Natural killer cell (primary cell): Measurements from ENCODE around the gene FAF1. TPM values are rescaled to one million over a fixed set of nuclear protein-coding genes. Genes with fewer than 3 reads are reported as not detected.

ENCODE experiments used
- ATAC-seq, 3 donors: fragments of 150-1000 bp in 2 of 3; fragments of 200-7000 bp in 1 of 3; cut with Tn5 transposase; 1 replicate in 1 of 3; 2 replicates in 2 of 3; pipeline ENCODE4 v1.10.0; 2021; ENCODE audit warnings: mild to moderate bottlenecking in 2 of 3, moderate library complexity in 2 of 3
- DNase-seq, 2 donors: peaks; one replicate each; pipeline versions ENCODE4 v3.0.0 to v3.0.0-alpha.2; 2013 to 2021; ENCODE audit warnings: mixed read lengths in 1 of 2
- H3K27ac ChIP-seq: one replicate; pipeline ENCODE4 v1.5.1; 2013; ENCODE audit warnings: mild to moderate bottlenecking, low read length
- H3K27me3 ChIP-seq: one replicate; pipeline ENCODE4 v1.6.1; 2013; ENCODE audit warnings: low read length; ENCODE audit not compliant: control insufficient read depth, insufficient read depth
- H3K36me3 ChIP-seq: one replicate; pipeline ENCODE4 v1.6.1; 2013; ENCODE audit warnings: low read length; ENCODE audit not compliant: control insufficient read depth, insufficient read depth
- H3K4me1 ChIP-seq: one replicate; pipeline ENCODE4 v1.6.1; 2013; ENCODE audit warnings: low read length; ENCODE audit not compliant: control insufficient read depth, insufficient read depth
- H3K4me3 ChIP-seq: one replicate; pipeline ENCODE4 v1.5.1; 2013; ENCODE audit warnings: low read length
- H3K9me3 ChIP-seq: one replicate; pipeline ENCODE4 v1.6.1; 2013; ENCODE audit warnings: low read length; ENCODE audit not compliant: control insufficient read depth, insufficient read depth
- H3K27ac Mint-ChIP-seq, 2 donors: one replicate each; pipeline ENCODE4 v1.8.0; 2022; ENCODE audit warnings: mild to moderate bottlenecking in 2 of 2, mixed read lengths in 2 of 2, moderate library complexity in 1 of 2
- H3K27me3 Mint-ChIP-seq, 2 donors: one replicate each; pipeline ENCODE4 v1.8.0; 2022; ENCODE audit warnings: low read depth in 2 of 2, mixed read lengths in 2 of 2
- H3K36me3 Mint-ChIP-seq: one replicate; pipeline ENCODE4 v1.8.0; 2022; ENCODE audit warnings: mixed read lengths
- H3K4me1 Mint-ChIP-seq, 2 donors: one replicate each; pipeline ENCODE4 v1.8.0; 2022; ENCODE audit warnings: mixed read lengths in 2 of 2
- H3K4me3 Mint-ChIP-seq: one replicate; pipeline ENCODE4 v1.8.0; 2022; ENCODE audit warnings: mild to moderate bottlenecking, moderate library complexity, mixed read lengths
- H3K9me3 Mint-ChIP-seq, 2 donors: one replicate each; pipeline ENCODE4 v1.8.0; 2022; ENCODE audit warnings: mixed read lengths in 2 of 2
- CTCF ChIP-seq: fragments of 200-600 bp; IDR thresholded peaks from one replicate; pipeline ENCODE4 v1.8.0; 2022; ENCODE audit warnings: antibody characterized with exemption
- WGBS: methylation state at CpG from one replicate; pipeline ENCODE4 v1.1.7; 2013; ENCODE audit warnings: missing lambda C conversion rate; ENCODE audit not compliant: insufficient coverage; 5-methylcytosine and 5-hydroxymethylcytosine counted together
- intact Hi-C: fragments of 100-400 bp; cut with micrococcal nuclease; formaldehyde crosslinking; loops from one replicate; pipeline ENCODE4 v1.14.2; 2022
- total RNA-seq, 4 donors: library from RNA; stranded (reverse); fragments of 120-200 nt in 1 of 4; gene quantifications; one replicate each; pipeline versions ENCODE4 v1.2.3 to v1.2.4, GENCODE V29; 2013 to 2022

The FAF1 gene
- total RNA-seq, 3 donors from 2014 or later (not counting 1 experiment from before 2014, with no cell fraction given): 56.8 to 59.7 (median 57.2) TPM

- no CpG with 5 or more reads among the region's 2 CpGs for WGBS
- peaks cover 3% of the 10 kb centered on the region for H3K36me3 Mint-ChIP-seq
These were observed 366.6 kb downstream of the FAF1 start for GRCh38 chr1:50593515-50593914.

GRCh38 chr1:50591598-50591997 lies 368.5 kb downstream of the FAF1 start:
- Histone ChIP-seq H3K4me1 (no peaks in the 10 kb centered on the region), H3K9me3 (no peaks in the 10 kb centered on the region), H3K27ac (no peak overlapping the region), H3K36me3 (peaks cover 6% of the 10 kb centered on the region), H3K27me3 (no peaks in the 10 kb centered on the region), H3K4me3 (no peak overlapping the region)
- WGBS: 100% methylated on average over 4 of the region's 4 CpGs
- TF ChIP-seq CTCF: no peak
- H3K27ac Mint-ChIP-seq: no peak overlapping the region
- H3K4me3 Mint-ChIP-seq: no peak overlapping the region
- DNase-seq (no peak), ATAC-seq (no peak)
- peaks cover 11% of the 10 kb centered on the region for H3K36me3 Mint-ChIP-seq
- no peaks in the 10 kb centered on the region for H3K27me3 Mint-ChIP-seq
- no peaks in the 10 kb centered on the region for H3K9me3 Mint-ChIP-seq
- intact Hi-C loops: no loop called here
- H3K4me1 Mint-ChIP-seq: peaks cover 4 to 14% of the 10 kb centered on the region in 2 donors

More at GRCh38 chr1:50593515-50593914, 366.6 kb downstream of the FAF1 start:
- no peaks in the 10 kb centered on the region for H3K27me3 ChIP-seq
- no peaks in the 10 kb centered on the region for H3K4me1 ChIP-seq
- no peak overlapping the region for H3K27ac ChIP-seq
- intact Hi-C loops: no loop called here
- H3K36me3 ChIP-seq: peaks cover 2% of the 10 kb centered on the region
- no peak for TF ChIP-seq CTCF
- Mint-ChIP-seq H3K27ac (no peak overlapping the region), H3K4me1 (peaks cover 4 to 9% of the 10 kb centered on the region in 2 donors), H3K9me3 (no peaks in the 10 kb centered on the region), H3K27me3 (no peaks in the 10 kb centered on the region), H3K4me3 (no peak overlapping the region)
- no peaks in the 10 kb centered on the region for H3K9me3 ChIP-seq
- ATAC-seq (peak in 1 of 3 donors; percentile 41), DNase-seq (no peak)
- no peak overlapping the region for H3K4me3 ChIP-seq

- peaks cover under 1% of the 10 kb centered on the region for H3K36me3 Mint-ChIP-seq
These were observed 377.7 kb downstream of the FAF1 start for GRCh38 chr1:50582346-50582745.

More at GRCh38 chr1:50582346-50582745, 377.7 kb downstream of the FAF1 start:
- intact Hi-C loops: no loop called here
- H3K4me1 Mint-ChIP-seq: no peaks in the 10 kb centered on the region
- no peak overlapping the region for H3K4me3 Mint-ChIP-seq
- Histone ChIP-seq H3K27me3 (no peaks in the 10 kb centered on the region), H3K36me3 (peaks cover 25% of the 10 kb centered on the region), H3K4me1 (no peaks in the 10 kb centered on the region), H3K4me3 (no peak overlapping the region), H3K9me3 (no peaks in the 10 kb centered on the region), H3K27ac (no peak overlapping the region)
- DNase-seq (no peak), ATAC-seq (no peak)
- H3K27ac Mint-ChIP-seq: no peak overlapping the region
- WGBS: 95% methylated on average over 3 of the region's 3 CpGs
- H3K9me3 Mint-ChIP-seq: no peaks in the 10 kb centered on the region
- H3K27me3 Mint-ChIP-seq: no peaks in the 10 kb centered on the region
- no peak for TF ChIP-seq CTCF
